NCI-H2196 (cell line): ENCODE measurements around the gene MPRIP.
"Not testable (repeated sequence)": the region's sequence is repeated elsewhere in the genome, so short reads cannot be mapped to it uniquely, and the experiment has no call there.

Experiments used
- DNase-seq: peaks from one replicate; lab custom pipeline; 2025; ENCODE audit not compliant: unreplicated experiment; lab: John Stamatoyannopoulos, UW

Gene MPRIP

GRCh38 chr17:17142556-17142955, 100.3 kb downstream of the MPRIP start:
- DNase-seq = no peak

GRCh38 chr17:17143501-17143900, 101.2 kb downstream of the MPRIP start:
- no peak for DNase-seq

- no peak for DNase-seq
Measured at GRCh38 chr17:17144061-17144460, 101.8 kb downstream of the MPRIP start.

- no peak for DNase-seq
Measured at GRCh38 chr17:17144916-17145665, 102.8 kb downstream of the MPRIP start.

GRCh38 chr17:17146786-17147406, 104.6 kb downstream of the MPRIP start:
- DNase-seq = no peak

GRCh38 chr17:17147821-17148220, 105.6 kb downstream of the MPRIP start:
- no peak for DNase-seq

- DNase-seq = no peak
Measured at GRCh38 chr17:17149520-17150447, 107.5 kb downstream of the MPRIP start.

GRCh38 chr17:17150448-17150800, 108.2 kb downstream of the MPRIP start:
- no peak for DNase-seq

- no peak for DNase-seq
Measured at GRCh38 chr17:17151055-17151454, 108.8 kb downstream of the MPRIP start.

- no peak for DNase-seq
Measured at GRCh38 chr17:17151541-17151940, 109.3 kb downstream of the MPRIP start.

GRCh38 chr17:17151962-17152361, 109.7 kb downstream of the MPRIP start:
- peak; percentile 4 for DNase-seq

GRCh38 chr17:17152385-17152784, 110.1 kb downstream of the MPRIP start:
- DNase-seq = no peak

GRCh38 chr17:17153071-17153470, 110.8 kb downstream of the MPRIP start:
- DNase-seq = no peak

- DNase-seq = no peak
Measured at GRCh38 chr17:17153709-17154108, 111.5 kb downstream of the MPRIP start.

- DNase-seq = no peak
Measured at GRCh38 chr17:17154556-17154955, 112.3 kb downstream of the MPRIP start.

GRCh38 chr17:17154981-17155380, 112.7 kb downstream of the MPRIP start:
- DNase-seq = no peak

- DNase-seq = no peak
Measured at GRCh38 chr17:17155568-17155967, 113.3 kb downstream of the MPRIP start.

GRCh38 chr17:17156107-17156506, 113.8 kb downstream of the MPRIP start:
- DNase-seq = no peak

- DNase-seq = no peak
Measured at GRCh38 chr17:17156511-17156910, 114.3 kb downstream of the MPRIP start.

GRCh38 chr17:17157041-17157440, 114.8 kb downstream of the MPRIP start:
- DNase-seq = no peak

GRCh38 chr17:17158506-17158905, 116.2 kb downstream of the MPRIP start:
- DNase-seq = not testable (repeated sequence)

GRCh38 chr17:17159571-17159970, 117.3 kb downstream of the MPRIP start:
- DNase-seq = no peak
